Ishikawa (cell line): ENCODE data around the gene MIX23.

ENCODE experiments used
- CEBPB ChIP-seq: IDR thresholded peaks from 2 replicates; pipeline ENCODE4 v1.6.1; 2012
- CREB1 ChIP-seq: IDR thresholded peaks from 2 replicates; pipeline ENCODE4 v1.6.1; 2012; ENCODE audit warnings: low read depth
- EGR1 ChIP-seq: IDR thresholded peaks from 2 replicates; pipeline ENCODE4 v1.6.1; 2012
- EP300 ChIP-seq: IDR thresholded peaks from 2 replicates; pipeline ENCODE4 v1.6.1; 2012; ENCODE audit warnings: borderline replicate concordance
- FOXM1 ChIP-seq: IDR thresholded peaks from 2 replicates; pipeline ENCODE4 v1.6.1; 2012; ENCODE audit warnings: low read depth, borderline replicate concordance
- MAX ChIP-seq: IDR thresholded peaks from 2 replicates; pipeline ENCODE4 v1.6.1; 2012
- NFIC ChIP-seq: IDR thresholded peaks from 2 replicates; pipeline ENCODE4 v1.6.1; 2012
- RAD21 ChIP-seq: IDR thresholded peaks from 2 replicates; pipeline ENCODE4 v1.6.1; 2012; ENCODE audit warnings: low read depth
- REST ChIP-seq: IDR thresholded peaks from 2 replicates; pipeline ENCODE4 v1.6.1; 2012; ENCODE audit warnings: low read depth, mild to moderate bottlenecking
- TAF1 ChIP-seq: IDR thresholded peaks from 2 replicates; pipeline ENCODE4 v1.6.1; 2012; ENCODE audit warnings: low read depth, mild to moderate bottlenecking
- TCF12 ChIP-seq: IDR thresholded peaks from 2 replicates; pipeline ENCODE4 v1.6.1; 2012; ENCODE audit warnings: low read depth
- TEAD4 ChIP-seq: IDR thresholded peaks from 2 replicates; pipeline ENCODE4 v1.6.1; 2012
- USF1 ChIP-seq: IDR thresholded peaks from 2 replicates; pipeline ENCODE4 v1.6.1; 2012
- YY1 ChIP-seq: IDR thresholded peaks from 2 replicates; pipeline ENCODE4 v1.6.1; 2012; ENCODE audit warnings: low read depth
- ZBTB7A ChIP-seq: IDR thresholded peaks from 2 replicates; pipeline ENCODE4 v1.6.1; 2012; ENCODE audit warnings: low read depth

MIX23 gene

GRCh38 chr3:122315619-122316018 is 67.4 kb downstream of the MIX23 start:
- TF ChIP-seq TAF1 (no peak), FOXM1 (no peak), EP300 (no peak), CEBPB (no peak), REST (no peak), NFIC (no peak), ZBTB7A (no peak), YY1 (no peak), RAD21 (no peak), TEAD4 (no peak), TCF12 (no peak)

GRCh38 chr3:122314228-122314876 is 68.7 kb downstream of the MIX23 start:
- TF ChIP-seq USF1 (no peak), REST (no peak), TCF12 (no peak), EP300 (no peak), TAF1 (no peak), CREB1 (no peak), RAD21 (no peak), CEBPB (no peak), NFIC (no peak), MAX (no peak), YY1 (no peak), FOXM1 (no peak), TEAD4 (no peak)

DNA sequence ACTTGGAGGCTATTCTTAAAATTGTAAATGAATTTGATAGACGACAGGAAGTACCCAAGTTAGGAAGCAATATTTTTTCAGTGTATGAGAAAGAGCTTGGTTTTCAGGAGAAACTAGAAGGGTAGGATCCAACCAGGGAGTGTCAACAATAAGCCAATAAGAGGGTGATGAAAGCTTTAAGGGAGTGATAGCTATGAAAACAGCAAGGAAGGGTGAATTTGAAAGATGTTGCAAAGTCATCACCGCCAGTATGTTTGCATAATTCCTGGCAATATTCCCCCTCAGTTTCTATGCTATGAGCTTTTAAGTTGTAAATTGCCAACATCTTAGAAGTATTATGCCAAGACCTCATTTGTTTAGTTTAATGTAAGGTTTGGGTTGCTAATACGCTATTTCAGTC is 69.8 kb downstream of the MIX23 start:
- TF ChIP-seq FOXM1: no peak
- no peak for TF ChIP-seq NFIC
- TF ChIP-seq USF1: no peak
- TF ChIP-seq TEAD4: no peak
- TF ChIP-seq TAF1: no peak
- TF ChIP-seq CREB1: no peak
- TF ChIP-seq EGR1: no peak
- TF ChIP-seq REST: no peak
- no peak for TF ChIP-seq CEBPB
- TF ChIP-seq MAX: no peak
- TF ChIP-seq TCF12: no peak
- TF ChIP-seq EP300: no peak
- TF ChIP-seq YY1: no peak
- no peak for TF ChIP-seq ZBTB7A
- no peak for TF ChIP-seq RAD21

GRCh38 chr3:122312826-122313225 is 70.2 kb downstream of the MIX23 start:
- TF ChIP-seq YY1 (no peak), CEBPB (no peak), TAF1 (no peak), REST (no peak), ZBTB7A (no peak), TEAD4 (no peak), TCF12 (no peak), RAD21 (no peak), FOXM1 (no peak), EP300 (no peak), NFIC (no peak), EGR1 (no peak), USF1 (no peak), MAX (no peak)
